Measurements from ENCODE around the gene STX1A. TPM values are rescaled to one million over a fixed set of nuclear protein-coding genes. Genes with fewer than 3 reads are reported as not detected.

STX1A gene
- total RNA-seq, 3 donors from 2014 or later = 5.9 to 9.5 (median 8.5) TPM

GRCh38 chr7:73671857-73672445 lies 47.5 kb downstream of the STX1A start:
- Histone ChIP-seq H3K27ac (no peak overlapping the region), H3K27me3 (no peaks in the 10 kb centered on the region), H3K4me3 (no peak overlapping the region), H3K9me3 (no peaks in the 10 kb centered on the region), H3K36me3 (no peaks in the 10 kb centered on the region), H3K4me1 (no peaks in the 10 kb centered on the region)
- intact Hi-C loops (cut with DNase I; ENCODE audit: low total_unique reads) = no loop called here
- TF ChIP-seq, protein P1, sequence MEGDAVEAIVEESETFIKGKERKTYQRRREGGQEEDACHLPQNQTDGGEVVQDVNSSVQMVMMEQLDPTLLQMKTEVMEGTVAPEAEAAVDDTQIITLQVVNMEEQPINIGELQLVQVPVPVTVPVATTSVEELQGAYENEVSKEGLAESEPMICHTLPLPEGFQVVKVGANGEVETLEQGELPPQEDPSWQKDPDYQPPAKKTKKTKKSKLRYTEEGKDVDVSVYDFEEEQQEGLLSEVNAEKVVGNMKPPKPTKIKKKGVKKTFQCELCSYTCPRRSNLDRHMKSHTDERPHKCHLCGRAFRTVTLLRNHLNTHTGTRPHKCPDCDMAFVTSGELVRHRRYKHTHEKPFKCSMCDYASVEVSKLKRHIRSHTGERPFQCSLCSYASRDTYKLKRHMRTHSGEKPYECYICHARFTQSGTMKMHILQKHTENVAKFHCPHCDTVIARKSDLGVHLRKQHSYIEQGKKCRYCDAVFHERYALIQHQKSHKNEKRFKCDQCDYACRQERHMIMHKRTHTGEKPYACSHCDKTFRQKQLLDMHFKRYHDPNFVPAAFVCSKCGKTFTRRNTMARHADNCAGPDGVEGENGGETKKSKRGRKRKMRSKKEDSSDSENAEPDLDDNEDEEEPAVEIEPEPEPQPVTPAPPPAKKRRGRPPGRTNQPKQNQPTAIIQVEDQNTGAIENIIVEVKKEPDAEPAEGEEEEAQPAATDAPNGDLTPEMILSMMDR (IDR thresholded peaks at IDR 0.05) = no peak
- TF ChIP-seq POLR2A (IDR thresholded peaks at IDR 0.05) (no peak), POLR2AphosphoS5 (IDR thresholded peaks at IDR 0.05) (no peak)
- DNase-seq (ENCODE audit: low spot score in 2 of 2) = no peak

DNA sequence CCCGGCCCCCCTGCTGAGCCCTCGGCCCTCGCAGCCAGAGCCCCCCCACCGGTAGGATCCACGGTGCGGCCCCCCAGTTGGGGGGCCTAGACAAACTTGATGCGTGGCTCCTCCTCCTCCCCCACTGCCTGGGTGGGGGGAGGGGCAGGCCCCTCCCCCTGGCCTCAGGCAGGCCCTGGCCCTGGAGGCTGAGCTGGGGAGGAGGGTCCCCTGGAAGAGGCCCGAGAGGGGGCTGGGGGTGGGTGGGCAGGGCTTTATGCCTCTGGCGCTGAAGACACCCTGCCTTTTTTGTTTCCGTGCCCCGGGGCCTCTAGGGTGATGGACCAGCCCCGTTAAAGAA lies 48.2 kb downstream of the STX1A start:
- TF ChIP-seq POLR2A (IDR thresholded peaks at IDR 0.05) (no peak), POLR2AphosphoS5 (IDR thresholded peaks at IDR 0.05) (no peak)
- TF ChIP-seq, protein P1 (IDR thresholded peaks at IDR 0.05) = no peak
- Histone ChIP-seq H3K36me3 (no peaks in the 10 kb centered on the region), H3K9me3 (no peaks in the 10 kb centered on the region), H3K4me3 (no peak overlapping the region), H3K27ac (no peak overlapping the region), H3K4me1 (no peaks in the 10 kb centered on the region), H3K27me3 (no peaks in the 10 kb centered on the region)
- intact Hi-C loops (cut with DNase I; ENCODE audit: low total_unique reads) = no loop called here
- DNase-seq (ENCODE audit: low spot score in 2 of 2) = no peak

DNA sequence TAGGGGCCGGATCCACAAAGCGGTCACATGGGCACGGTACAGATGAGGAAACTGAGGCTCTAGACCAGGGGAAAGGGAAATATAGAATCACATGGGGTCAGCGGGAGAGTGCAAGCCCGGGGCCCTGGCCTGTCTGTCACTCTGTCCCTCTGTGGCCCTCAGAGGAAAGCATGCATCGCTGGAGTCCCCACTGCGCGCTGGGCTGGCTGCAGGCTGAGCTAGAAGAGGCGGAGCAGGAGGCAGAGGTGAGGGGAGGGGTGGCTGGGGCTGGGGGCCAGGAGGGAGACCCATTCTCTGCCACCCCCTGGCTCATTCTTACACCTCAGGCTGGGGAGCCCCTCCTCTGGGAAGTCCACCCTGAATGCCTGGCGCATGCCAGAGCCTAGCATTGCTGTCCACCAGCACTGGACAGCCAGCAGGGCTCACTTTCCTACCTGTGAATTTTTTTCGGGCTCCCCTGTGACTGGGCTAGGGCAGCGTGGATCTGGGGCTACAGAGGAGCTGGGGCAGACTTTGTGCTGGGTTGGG lies 49.5 kb downstream of the STX1A start:
- H3K9me3 ChIP-seq = no peaks in the 10 kb centered on the region
- no peaks in the 10 kb centered on the region for H3K27me3 ChIP-seq
- H3K4me1 ChIP-seq = no peaks in the 10 kb centered on the region
- TF ChIP-seq POLR2A (IDR thresholded peaks at IDR 0.05) (no peak), POLR2AphosphoS5 (IDR thresholded peaks at IDR 0.05) (no peak)
- H3K36me3 ChIP-seq = no peaks in the 10 kb centered on the region
- intact Hi-C loops (cut with DNase I; ENCODE audit: low total_unique reads) = no loop called here
- no peak overlapping the region for H3K27ac ChIP-seq
- no peak overlapping the region for H3K4me3 ChIP-seq
- DNase-seq (ENCODE audit: low spot score in 2 of 2) = no peak

GRCh38 chr7:73669288-73669701 lies 50.2 kb downstream of the STX1A start:
- no peak for DNase-seq (ENCODE audit: low spot score in 2 of 2)
- Histone ChIP-seq H3K9me3 (no peaks in the 10 kb centered on the region), H3K27me3 (no peaks in the 10 kb centered on the region), H3K36me3 (no peaks in the 10 kb centered on the region), H3K4me3 (peak overlapping the region in 1 of 3 donors; percentile 97), H3K27ac (no peak overlapping the region), H3K4me1 (no peaks in the 10 kb centered on the region)
- TF ChIP-seq POLR2A (IDR thresholded peaks at IDR 0.05) (no peak), POLR2AphosphoS5 (IDR thresholded peaks at IDR 0.05) (no peak)
- TF ChIP-seq, protein P1 (IDR thresholded peaks at IDR 0.05) = no peak
- intact Hi-C loops (cut with DNase I; ENCODE audit: low total_unique reads) = no loop called here

- Histone ChIP-seq H3K4me1 (no peaks in the 10 kb centered on the region), H3K27me3 (no peaks in the 10 kb centered on the region), H3K36me3 (no peaks in the 10 kb centered on the region), H3K27ac (no peak overlapping the region), H3K4me3 (peak overlapping the region; percentile 44 to 97 (median 72)), H3K9me3 (no peaks in the 10 kb centered on the region)
- no peak for DNase-seq (ENCODE audit: low spot score in 2 of 2)
- TF ChIP-seq POLR2A (IDR thresholded peaks at IDR 0.05) = no peak
- no peak for TF ChIP-seq POLR2AphosphoS5 (IDR thresholded peaks at IDR 0.05)
- TF ChIP-seq, protein P1 (IDR thresholded peaks at IDR 0.05) = no peak
- intact Hi-C loops (cut with DNase I; ENCODE audit: low total_unique reads) = no loop called here
Measured at GRCh38 chr7:73668886-73669230, 50.6 kb downstream of the STX1A start.
